AG04450 (cell line): ENCODE measurements around the gene EPHA7. TPM values are rescaled to one million over a fixed set of nuclear protein-coding genes. Genes with fewer than 3 reads are reported as not detected.

Experiments
- CTCF ChIA-PET: fragments of 300-600, 350-600 bp; formaldehyde crosslinking; extraction: SDS; loops from one replicate; lab custom pipeline; 2022; ENCODE audit warnings: antibody characterized with exemption, inconsistent platforms; lab: Charles Lee
- POLR2A ChIA-PET: fragments of 350-600 bp; formaldehyde crosslinking; extraction: SDS; loops from one replicate; lab custom pipeline; 2021; ENCODE audit warnings: antibody characterized with exemption, inconsistent platforms; lab: Yijun Ruan, JAX
- DNase-seq: peaks from one replicate; pipeline ENCODE4 v3.0.0-alpha.2; 2011; ENCODE audit warnings: low read depth, low spot score
- H3K27ac ChIP-seq: one replicate; pipeline ENCODE4 v1.5.1; 2012; ENCODE audit warnings: low read depth, low read length, control low read depth
- H3K27me3 ChIP-seq: one replicate; pipeline ENCODE4 v1.6.0; 2012; ENCODE audit warnings: low read length; ENCODE audit not compliant: control insufficient read depth, insufficient read depth
- H3K4me3 ChIP-seq: 2 replicates; pipeline ENCODE4 v1.5.1; 2011; ENCODE audit warnings: mild to moderate bottlenecking, low read depth, low read length, control low read depth
- H3K9me3 ChIP-seq: 2 replicates; pipeline ENCODE4 v1.5.1; 2012; ENCODE audit warnings: low read length; ENCODE audit not compliant: control insufficient read depth, insufficient read depth
- polyA plus RNA-seq: library from polyadenylated mRNA; depleted of rRNA; stranded (reverse); fragments of >200 nt; gene quantifications from 2 replicates; pipeline ENCODE4 v1.2.3, GENCODE V29; 2011
- TF ChIP-seq, protein P1 (sequence below): IDR thresholded peaks from 2 replicates; pipeline ENCODE4 v1.5.1; 2011; ENCODE audit warnings: low read depth, low read length, control low read depth, inconsistent platforms

Gene EPHA7
- polyA plus RNA-seq, 1 experiment: not detected

DNA sequence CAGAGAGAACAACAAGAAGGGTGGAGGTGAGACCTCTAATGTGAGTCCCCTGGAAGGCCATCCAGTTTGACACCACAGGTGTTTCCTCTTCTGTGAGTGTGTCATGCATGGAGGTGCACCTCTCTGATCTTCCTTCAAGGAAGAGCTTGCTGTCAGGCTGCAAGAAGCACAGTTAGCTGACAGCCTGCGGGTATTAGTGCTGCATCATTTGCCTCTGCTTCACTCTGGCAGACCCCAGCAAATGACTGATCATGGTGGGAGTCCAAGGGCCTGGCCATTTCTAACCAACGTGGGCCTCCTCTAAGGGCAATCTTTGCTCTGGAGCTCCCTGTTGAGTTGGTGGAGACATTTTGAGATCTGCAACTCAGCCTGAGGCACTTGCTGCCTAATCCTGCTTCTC is 206.3 kb downstream of the EPHA7 start:
- TF ChIP-seq, protein P1, sequence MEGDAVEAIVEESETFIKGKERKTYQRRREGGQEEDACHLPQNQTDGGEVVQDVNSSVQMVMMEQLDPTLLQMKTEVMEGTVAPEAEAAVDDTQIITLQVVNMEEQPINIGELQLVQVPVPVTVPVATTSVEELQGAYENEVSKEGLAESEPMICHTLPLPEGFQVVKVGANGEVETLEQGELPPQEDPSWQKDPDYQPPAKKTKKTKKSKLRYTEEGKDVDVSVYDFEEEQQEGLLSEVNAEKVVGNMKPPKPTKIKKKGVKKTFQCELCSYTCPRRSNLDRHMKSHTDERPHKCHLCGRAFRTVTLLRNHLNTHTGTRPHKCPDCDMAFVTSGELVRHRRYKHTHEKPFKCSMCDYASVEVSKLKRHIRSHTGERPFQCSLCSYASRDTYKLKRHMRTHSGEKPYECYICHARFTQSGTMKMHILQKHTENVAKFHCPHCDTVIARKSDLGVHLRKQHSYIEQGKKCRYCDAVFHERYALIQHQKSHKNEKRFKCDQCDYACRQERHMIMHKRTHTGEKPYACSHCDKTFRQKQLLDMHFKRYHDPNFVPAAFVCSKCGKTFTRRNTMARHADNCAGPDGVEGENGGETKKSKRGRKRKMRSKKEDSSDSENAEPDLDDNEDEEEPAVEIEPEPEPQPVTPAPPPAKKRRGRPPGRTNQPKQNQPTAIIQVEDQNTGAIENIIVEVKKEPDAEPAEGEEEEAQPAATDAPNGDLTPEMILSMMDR: no peak
- Histone ChIP-seq H3K9me3 (no peaks in the 10 kb centered on the region; the same call in 1 of the 2 replicates), H3K4me3 (no peak overlapping the region), H3K27ac (no peak overlapping the region), H3K27me3 (no peaks in the 10 kb centered on the region)
- ChIA-PET CTCF (no interaction called here), POLR2A (no interaction called here)
- DNase-seq: no peak

DNA sequence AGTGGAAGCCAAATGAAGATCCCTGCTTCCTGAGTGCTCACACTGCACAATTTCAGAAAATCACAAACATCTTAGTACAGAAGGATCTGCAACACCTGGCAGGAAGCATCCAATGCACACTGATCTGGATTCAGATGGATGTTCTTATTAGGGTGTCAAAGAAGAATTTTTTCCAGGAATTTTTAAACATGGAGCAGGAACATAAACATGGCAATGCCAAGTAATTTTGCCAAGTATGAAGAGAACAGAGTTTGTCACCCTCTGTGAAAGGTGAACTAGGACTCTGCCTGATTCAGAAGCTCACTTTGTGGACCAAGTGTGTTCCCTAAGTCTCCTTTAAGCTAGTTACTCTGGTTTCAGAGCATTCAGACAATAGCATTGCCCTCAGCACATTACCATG is 208.5 kb downstream of the EPHA7 start:
- TF ChIP-seq, protein P1: no peak
- Histone ChIP-seq H3K27ac (no peak overlapping the region), H3K27me3 (no peaks in the 10 kb centered on the region), H3K9me3 (no peaks in the 10 kb centered on the region; the same call in 1 of the 2 replicates), H3K4me3 (no peak overlapping the region)
- no peak for DNase-seq
- ChIA-PET CTCF (no interaction called here), POLR2A (no interaction called here)

GRCh38 chr6:93209358-93209757 is 210.0 kb downstream of the EPHA7 start:
- Histone ChIP-seq H3K9me3 (no peaks in the 10 kb centered on the region; the same call in 1 of the 2 replicates), H3K27ac (no peak overlapping the region), H3K4me3 (no peak overlapping the region), H3K27me3 (no peaks in the 10 kb centered on the region)
- POLR2A ChIA-PET: no interaction called here
- CTCF ChIA-PET: no interaction called here
- no peak for DNase-seq
- TF ChIP-seq, protein P1: no peak

DNA sequence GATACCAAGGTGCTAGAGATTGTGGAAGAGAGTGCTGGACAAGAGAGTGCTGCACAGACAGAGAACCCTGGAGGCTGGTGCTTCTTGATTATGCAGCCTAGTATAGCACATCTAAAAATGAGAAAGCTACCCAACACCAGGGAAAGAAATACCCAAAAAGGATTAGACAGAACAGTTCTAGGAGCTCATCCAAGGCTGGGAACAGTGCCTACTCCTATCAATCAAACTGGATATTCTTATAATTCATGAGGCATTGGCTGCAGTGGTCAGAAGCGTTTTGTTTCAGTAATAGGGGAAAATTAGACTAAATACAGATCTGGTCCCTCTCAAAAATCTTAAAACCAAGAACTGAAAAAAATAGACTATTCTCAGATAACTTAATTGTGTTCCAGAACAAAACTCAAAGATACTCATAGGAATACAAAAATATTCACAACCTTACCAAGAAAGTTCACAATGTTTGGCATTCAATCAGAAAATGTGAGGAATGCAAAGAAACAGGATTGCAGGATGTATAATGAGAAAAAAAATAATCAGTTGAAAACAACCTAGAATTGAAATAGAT is 222.9 kb downstream of the EPHA7 start:
- Histone ChIP-seq H3K27ac (no peak overlapping the region), H3K27me3 (no peaks in the 10 kb centered on the region), H3K4me3 (no peak overlapping the region), H3K9me3 (no peaks in the 10 kb centered on the region; the same call in 1 of the 2 replicates)
- ChIA-PET CTCF (no interaction called here), POLR2A (no interaction called here)
- DNase-seq: no peak
- TF ChIP-seq, protein P1: no peak

DNA sequence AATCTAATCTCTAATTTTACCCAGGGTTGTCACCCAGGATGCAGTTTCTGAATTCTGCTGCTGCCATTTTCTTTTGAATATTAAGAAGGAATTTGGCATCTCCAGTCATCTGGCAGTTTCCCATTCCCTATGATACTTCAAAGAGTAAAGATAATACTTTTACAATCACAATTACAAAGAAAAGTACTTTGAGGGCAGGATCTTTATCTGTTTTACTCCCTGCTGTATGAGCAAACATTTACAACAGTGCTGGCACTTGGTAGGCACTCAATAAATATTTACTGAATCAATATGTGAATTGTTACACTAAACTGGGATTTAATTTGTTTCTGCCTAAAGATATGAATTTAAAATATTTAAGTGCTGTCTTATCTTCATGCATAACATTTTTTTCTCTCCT is 224.9 kb downstream of the EPHA7 start:
- Histone ChIP-seq H3K4me3 (no peak overlapping the region), H3K27ac (no peak overlapping the region), H3K27me3 (no peaks in the 10 kb centered on the region), H3K9me3 (no peaks in the 10 kb centered on the region; the same call in 1 of the 2 replicates)
- POLR2A ChIA-PET: no interaction called here
- TF ChIP-seq, protein P1: no peak
- CTCF ChIA-PET: no interaction called here
- DNase-seq: no peak
